SJSA1 (cell line): ENCODE measurements around the gene CTNNA2. TPM values are rescaled to one million over a fixed set of nuclear protein-coding genes. Genes with fewer than 3 reads are reported as not detected.

Experiments used
- DNase-seq, 2 experiments: peaks; one replicate each; pipeline ENCODE4 v3.0.0-alpha.2; 2015 to 2020; ENCODE audit warnings: low spot score in 2 of 2, low read depth in 1 of 2
- H3K27ac ChIP-seq: fragments of 250-450 bp; sonication (Bioruptor Pico); 2 replicates; pipeline ENCODE4 v1.5.1; 2020; ENCODE audit warnings: mild to moderate bottlenecking, moderate library complexity
- H3K27me3 ChIP-seq: fragments of 250-450 bp; sonication (Bioruptor Pico); replicated peaks from 2 replicates; pipeline ENCODE4 v1.5.1; 2020; ENCODE audit warnings: mild to moderate bottlenecking, moderate library complexity
- H3K36me3 ChIP-seq: fragments of 250-450 bp; sonication (Bioruptor Pico); 2 replicates; pipeline ENCODE4 v1.5.1; 2020; ENCODE audit warnings: mild to moderate bottlenecking
- H3K4me1 ChIP-seq: fragments of 250-450 bp; sonication (Bioruptor Pico); replicated peaks from 2 replicates; pipeline ENCODE4 v1.6.1; 2021; ENCODE audit warnings: mild to moderate bottlenecking
- H3K4me3 ChIP-seq: fragments of 250-450 bp; sonication (Bioruptor Pico); 2 replicates; pipeline ENCODE4 v1.5.1; 2020; ENCODE audit warnings: mild to moderate bottlenecking
- H3K9me3 ChIP-seq: fragments of 250-450 bp; sonication (Bioruptor Pico); replicated peaks from 2 replicates; pipeline ENCODE4 v1.5.1; 2020; ENCODE audit warnings: mild to moderate bottlenecking
- total RNA-seq: library from RNA; depleted of rRNA; stranded (reverse); fragments of >200 nt; shearing (Covaris generic); gene quantifications from 2 replicates; pipeline ENCODE4 v1.2.3, GENCODE V29; 2014

The CTNNA2 gene
- total RNA-seq, 1 experiment from 2014 or later, result not detected

DNA sequence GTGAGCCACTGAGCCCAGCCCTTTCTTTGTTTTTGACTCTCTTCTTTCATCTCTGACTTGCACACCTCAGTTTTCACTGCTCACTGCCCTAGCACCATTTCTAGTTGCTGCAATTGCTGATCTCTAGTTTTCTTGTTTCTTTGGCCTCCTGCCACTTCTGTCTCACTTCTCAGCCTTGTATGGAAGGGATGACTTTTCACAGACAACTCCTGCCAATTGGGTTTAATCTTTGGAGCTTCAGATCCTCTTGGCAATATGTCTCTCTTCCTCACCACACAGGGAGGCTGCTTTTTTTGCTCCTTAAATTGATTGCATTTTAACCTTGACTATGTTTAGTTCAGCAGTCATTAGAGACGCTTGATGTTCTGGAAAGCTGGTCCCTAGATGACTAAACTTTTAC lies 323.1 kb downstream of the CTNNA2 start:
- Histone ChIP-seq H3K27me3 (no peaks in the 10 kb centered on the region), H3K9me3 (no peaks in the 10 kb centered on the region), H3K4me3 (no peak overlapping the region), H3K36me3 (no peaks in the 10 kb centered on the region), H3K4me1 (no peaks in the 10 kb centered on the region), H3K27ac (no peak overlapping the region)
- DNase-seq, result no peak

DNA sequence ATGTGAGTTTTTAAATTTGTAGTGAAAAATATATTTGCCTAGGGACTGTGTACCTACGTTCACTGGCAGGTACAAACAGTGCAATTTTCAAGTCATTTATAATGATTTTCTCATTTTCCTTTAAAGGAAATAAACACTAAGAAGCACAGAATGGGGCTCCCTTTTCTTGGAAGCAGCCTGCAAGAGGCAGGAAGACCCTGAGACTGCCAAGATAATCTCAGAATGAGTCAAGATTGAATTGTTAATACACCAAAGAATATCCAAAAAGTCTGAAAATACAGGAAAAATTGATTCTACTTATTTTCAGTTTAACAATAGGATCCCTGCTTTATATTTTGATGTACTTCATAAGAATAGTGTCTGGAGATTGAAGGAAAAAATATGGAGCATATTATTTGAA lies 331.2 kb downstream of the CTNNA2 start:
- H3K36me3 ChIP-seq, result no peaks in the 10 kb centered on the region
- H3K27me3 ChIP-seq, result no peaks in the 10 kb centered on the region
- H3K9me3 ChIP-seq, result no peaks in the 10 kb centered on the region
- DNase-seq, result no peak
- H3K27ac ChIP-seq, result no peak overlapping the region
- H3K4me3 ChIP-seq, result no peak overlapping the region
- H3K4me1 ChIP-seq, result no peaks in the 10 kb centered on the region

DNA sequence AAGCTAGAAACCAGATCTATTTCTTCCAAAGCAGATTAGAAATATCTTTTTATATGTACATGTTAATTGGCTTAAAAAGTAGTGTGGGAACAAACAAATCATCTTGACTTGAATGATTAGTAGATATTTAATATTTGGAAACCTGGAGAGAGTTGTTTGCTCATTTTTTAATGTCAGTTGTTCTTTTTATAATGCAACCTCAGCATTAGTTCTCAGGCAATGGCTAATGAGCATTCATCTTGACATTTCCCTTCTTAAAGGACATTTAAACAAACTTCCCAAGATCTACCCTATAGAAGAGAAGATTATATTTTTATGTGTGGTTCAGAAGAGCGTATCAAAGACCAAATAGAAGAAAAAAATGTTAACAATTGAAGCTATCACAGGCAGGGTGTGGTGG lies 334.0 kb downstream of the CTNNA2 start:
- Histone ChIP-seq H3K9me3 (no peaks in the 10 kb centered on the region), H3K4me3 (no peak overlapping the region), H3K4me1 (no peaks in the 10 kb centered on the region), H3K36me3 (no peaks in the 10 kb centered on the region), H3K27me3 (no peaks in the 10 kb centered on the region), H3K27ac (no peak overlapping the region)
- no peak for DNase-seq

DNA sequence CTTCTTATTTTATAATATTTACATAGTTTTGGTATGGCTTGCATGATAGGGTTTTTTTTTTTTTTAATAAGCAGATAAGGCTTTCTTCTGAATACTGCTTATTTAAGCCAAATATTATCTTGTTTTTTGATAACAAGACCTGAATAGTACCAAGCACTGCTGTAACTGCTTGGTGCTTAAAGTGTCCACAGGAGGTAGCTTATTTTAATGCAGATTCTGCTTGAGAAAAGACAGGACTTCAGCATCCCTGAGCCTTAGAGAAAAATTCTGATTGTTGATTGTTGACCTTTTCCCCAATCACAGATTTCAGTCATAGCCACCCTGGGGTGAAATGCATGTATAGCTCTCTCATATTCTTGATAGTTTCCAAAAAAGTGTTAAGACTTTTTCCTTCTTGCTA lies 336.4 kb downstream of the CTNNA2 start:
- Histone ChIP-seq H3K4me1 (no peaks in the 10 kb centered on the region), H3K27me3 (no peaks in the 10 kb centered on the region), H3K36me3 (no peaks in the 10 kb centered on the region), H3K9me3 (no peaks in the 10 kb centered on the region), H3K4me3 (no peak overlapping the region), H3K27ac (no peak overlapping the region)
- no peak for DNase-seq

DNA sequence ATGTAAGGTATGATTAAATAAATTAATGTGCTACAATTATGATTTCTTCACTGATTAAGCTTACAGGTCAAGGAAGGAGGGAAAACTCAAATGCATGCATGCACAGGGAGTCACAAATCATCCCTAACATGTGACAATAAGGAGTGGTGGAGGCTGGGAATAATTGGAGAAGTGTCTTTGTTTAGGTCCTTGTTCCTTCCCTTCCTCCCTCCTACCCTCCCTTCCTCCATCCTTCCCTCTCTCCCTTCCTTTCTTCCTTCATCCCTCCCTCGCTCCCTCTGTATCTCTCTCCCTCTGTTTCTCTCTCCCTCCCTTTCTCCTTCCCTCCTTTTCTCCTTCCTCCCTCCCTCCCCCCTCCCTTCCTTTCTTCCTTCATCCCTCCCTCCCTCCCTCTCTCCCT lies 337.1 kb downstream of the CTNNA2 start:
- no peaks in the 10 kb centered on the region for H3K9me3 ChIP-seq

DNA sequence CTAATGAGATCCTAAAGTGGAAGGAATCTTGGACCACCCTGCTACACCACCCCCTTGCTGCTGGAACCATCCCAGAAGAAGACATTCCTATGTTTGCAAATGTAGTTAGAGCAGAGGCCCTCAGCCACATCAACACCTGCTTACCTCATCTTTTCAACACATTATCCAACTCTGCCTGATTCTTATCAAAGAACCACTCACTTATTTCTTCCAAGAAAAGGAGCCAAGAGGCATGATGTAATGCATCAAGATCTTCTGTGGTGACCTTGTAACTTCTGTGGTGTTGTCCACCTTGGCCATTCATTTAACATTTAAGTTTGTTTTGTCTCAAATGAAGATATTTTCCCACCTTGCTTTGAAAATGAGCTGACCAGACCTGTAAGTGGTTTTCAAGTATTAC lies 338.1 kb downstream of the CTNNA2 start:
- DNase-seq, result no peak
- Histone ChIP-seq H3K4me1 (no peaks in the 10 kb centered on the region), H3K27me3 (0 out of 2 replicates have a peak, but pooled peaks cover 2% of the 10 kb centered on the region), H3K36me3 (no peaks in the 10 kb centered on the region), H3K4me3 (no peak overlapping the region), H3K27ac (no peak overlapping the region), H3K9me3 (no peaks in the 10 kb centered on the region)

More for the DNA sequence above, 337.1 kb downstream of the CTNNA2 start:
- Histone ChIP-seq H3K4me3 (no peak overlapping the region), H3K27me3 (no peaks in the 10 kb centered on the region), H3K27ac (no peak overlapping the region), H3K36me3 (no peaks in the 10 kb centered on the region), H3K4me1 (no peaks in the 10 kb centered on the region)
- no peak for DNase-seq

DNA sequence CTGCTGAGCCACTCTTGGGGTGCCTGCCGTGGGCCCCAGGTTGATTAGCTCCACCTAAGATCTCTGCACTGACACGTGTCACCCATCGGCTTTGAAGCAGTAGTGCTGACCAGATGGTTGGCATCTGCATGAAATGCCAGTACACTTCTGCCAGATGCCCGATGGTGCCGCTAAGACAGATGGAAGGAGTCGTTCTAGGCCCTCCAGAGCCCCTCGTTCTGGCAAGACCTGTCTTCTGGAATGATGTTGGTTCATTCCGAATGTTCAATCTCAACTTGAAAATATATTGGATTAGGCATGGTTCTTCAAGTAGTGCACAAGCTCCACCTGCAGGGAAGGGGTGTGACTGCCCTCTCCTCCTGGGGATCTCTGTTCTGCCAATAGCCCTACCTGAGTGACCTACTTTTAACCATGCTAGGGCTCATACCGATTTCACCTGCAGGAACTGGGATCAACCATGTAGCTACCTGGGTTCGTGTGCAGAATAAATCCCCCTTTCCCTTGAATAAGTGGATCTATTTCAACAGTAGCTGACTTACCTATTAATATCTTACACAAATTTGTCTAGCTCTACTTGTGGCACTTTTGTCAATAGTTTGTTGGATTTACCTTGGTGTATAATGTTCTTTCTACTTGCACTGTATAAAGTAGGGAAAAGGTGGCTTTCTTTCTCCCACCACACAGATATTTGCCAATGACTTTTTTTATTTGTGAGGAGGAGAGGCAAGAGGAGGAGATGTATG lies 342.6 kb downstream of the CTNNA2 start:
- Histone ChIP-seq H3K9me3 (no peaks in the 10 kb centered on the region), H3K36me3 (no peaks in the 10 kb centered on the region), H3K27ac (no peak overlapping the region), H3K4me3 (no peak overlapping the region), H3K27me3 (0 out of 2 replicates have a peak, but pooled peaks cover 3% of the 10 kb centered on the region), H3K4me1 (no peaks in the 10 kb centered on the region)
- no peak for DNase-seq

DNA sequence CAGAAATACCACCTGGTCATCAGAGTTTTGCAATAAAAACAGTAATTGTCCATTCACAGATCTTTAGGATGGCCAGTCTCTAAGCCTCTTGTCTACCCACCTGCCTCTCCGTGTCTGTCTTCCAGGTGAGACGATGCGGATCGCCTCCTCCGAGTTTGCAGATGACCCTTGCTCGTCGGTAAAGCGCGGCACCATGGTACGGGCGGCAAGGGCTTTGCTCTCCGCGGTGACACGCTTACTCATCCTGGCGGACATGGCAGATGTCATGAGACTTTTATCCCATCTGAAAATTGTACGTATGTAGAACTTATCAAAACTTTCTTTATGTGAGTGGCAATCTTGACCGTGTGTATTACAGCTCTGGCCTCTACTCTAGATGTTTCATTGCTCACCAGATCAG lies 345.0 kb downstream of the CTNNA2 start:
- no peak overlapping the region for H3K27ac ChIP-seq
- no peaks in the 10 kb centered on the region for H3K36me3 ChIP-seq
- no peaks in the 10 kb centered on the region for H3K4me1 ChIP-seq

DNA sequence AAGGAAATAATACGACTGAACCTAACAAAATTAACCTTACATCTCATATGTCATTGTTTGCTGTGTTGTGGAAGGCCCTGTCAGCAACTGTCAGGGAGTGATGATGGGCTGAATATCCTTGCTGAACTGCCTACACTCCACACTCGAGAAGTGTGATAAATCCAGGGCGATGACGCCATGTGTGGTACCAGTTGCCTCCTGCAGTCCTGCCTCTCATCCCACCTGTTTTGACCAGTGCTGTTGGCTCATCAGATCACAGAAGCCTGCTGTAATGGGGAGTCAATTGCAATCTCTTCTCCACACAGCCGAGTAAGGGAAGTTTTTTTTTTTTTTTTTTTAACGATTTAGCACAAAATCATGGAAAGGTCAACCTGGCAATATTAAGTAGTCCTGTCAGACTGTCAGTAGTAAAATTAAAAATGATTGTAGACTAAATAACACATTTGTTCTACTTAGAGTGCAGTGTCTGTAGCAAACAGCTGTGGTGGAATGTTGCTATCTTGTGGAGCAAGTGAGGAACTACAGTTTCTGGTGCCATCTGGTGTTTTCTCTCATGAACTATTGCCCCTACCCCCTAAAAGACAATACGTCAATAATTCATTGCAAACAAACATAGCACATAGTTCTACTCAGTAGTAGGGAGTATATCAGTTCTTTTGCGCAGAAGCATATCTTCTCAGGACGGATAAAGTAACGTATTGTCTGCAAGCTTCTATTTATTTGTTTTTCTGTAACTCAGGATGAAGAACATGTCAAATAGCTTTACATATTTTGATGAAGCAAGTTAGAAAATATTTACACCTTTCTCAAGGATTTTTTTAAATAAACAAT lies 347.6 kb downstream of the CTNNA2 start:
- H3K4me3 ChIP-seq, result no peak overlapping the region
- no peak overlapping the region for H3K27ac ChIP-seq
- no peaks in the 10 kb centered on the region for H3K36me3 ChIP-seq
- DNase-seq, result peak in 1 of 2 experiments; percentile 9
- H3K9me3 ChIP-seq, result no peaks in the 10 kb centered on the region
- no peaks in the 10 kb centered on the region for H3K4me1 ChIP-seq
- H3K27me3 ChIP-seq, result 0 out of 2 replicates have a peak, but pooled peaks cover 3% of the 10 kb centered on the region

More for the DNA sequence above, 345.0 kb downstream of the CTNNA2 start:
- H3K4me3 ChIP-seq, result no peak overlapping the region
- no peak for DNase-seq
- 0 out of 2 replicates have a peak, but pooled peaks cover 3% of the 10 kb centered on the region for H3K27me3 ChIP-seq
- H3K9me3 ChIP-seq, result no peaks in the 10 kb centered on the region

DNA sequence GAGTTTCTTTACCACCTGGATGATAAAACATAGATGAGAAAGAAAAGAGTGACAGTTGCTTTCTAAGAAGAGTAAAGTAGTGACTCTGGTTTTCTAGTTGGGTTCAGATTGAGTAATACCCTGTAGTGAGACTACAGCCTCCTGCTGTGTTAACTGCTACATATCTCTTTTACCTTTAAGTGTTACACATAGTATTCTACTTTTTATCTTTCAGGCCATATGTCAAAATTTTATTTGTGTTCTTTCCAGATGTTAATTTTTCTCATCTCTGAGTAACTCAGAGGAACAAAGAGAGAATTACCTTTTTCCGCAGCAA lies 348.2 kb downstream of the CTNNA2 start:
- Histone ChIP-seq H3K36me3 (no peaks in the 10 kb centered on the region), H3K4me3 (no peak overlapping the region), H3K27me3 (no peaks in the 10 kb centered on the region), H3K4me1 (no peaks in the 10 kb centered on the region), H3K27ac (no peak overlapping the region), H3K9me3 (no peaks in the 10 kb centered on the region)
- DNase-seq, result no peak

DNA sequence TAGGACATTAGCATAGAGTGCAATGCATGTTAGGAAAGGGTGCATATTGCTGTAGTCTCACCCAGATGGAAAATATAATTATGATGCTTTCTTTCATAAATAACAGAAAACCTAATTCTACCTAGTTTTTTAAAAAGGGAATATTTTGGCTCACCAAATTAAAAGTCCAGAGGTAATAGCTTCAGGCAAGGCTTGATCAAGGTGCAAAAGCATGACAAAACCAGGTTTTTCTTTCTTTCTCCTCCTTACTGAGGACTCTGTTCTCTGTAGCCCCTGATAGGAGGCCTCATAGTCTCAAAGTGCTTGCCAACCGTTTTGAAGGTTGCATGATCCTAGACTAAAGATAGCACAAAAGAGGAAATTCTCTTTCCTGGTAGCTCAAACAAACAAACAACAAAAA lies 349.9 kb downstream of the CTNNA2 start:
- no peak overlapping the region for H3K27ac ChIP-seq
- H3K27me3 ChIP-seq, result peaks cover 3% of the 10 kb centered on the region; the same call in 1 of the 2 replicates

DNA sequence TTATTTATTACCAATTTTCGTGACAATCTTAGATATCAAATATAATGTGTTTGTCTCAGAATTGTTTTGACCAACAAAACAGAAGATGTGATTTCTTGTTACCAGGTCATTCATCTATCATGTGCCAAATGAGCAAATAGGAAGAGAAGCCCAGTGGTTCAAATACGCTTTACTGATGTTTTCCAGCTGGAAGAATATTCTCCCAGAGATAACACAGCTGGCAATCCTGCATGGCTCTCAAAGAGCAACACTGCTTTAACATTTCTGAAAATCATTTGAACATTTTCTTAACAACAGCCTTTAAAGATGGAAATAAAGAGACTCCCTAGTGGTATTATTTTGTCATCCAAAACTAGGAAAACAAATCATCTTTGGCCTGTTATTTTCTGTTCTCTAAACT lies 359.8 kb downstream of the CTNNA2 start:
- H3K9me3 ChIP-seq, result no peaks in the 10 kb centered on the region
- H3K4me3 ChIP-seq, result no peak overlapping the region
- no peaks in the 10 kb centered on the region for H3K36me3 ChIP-seq
- no peaks in the 10 kb centered on the region for H3K4me1 ChIP-seq
- H3K27ac ChIP-seq, result no peak overlapping the region
- no peak for DNase-seq
- no peaks in the 10 kb centered on the region for H3K27me3 ChIP-seq

More for the DNA sequence above, 349.9 kb downstream of the CTNNA2 start:
- Histone ChIP-seq H3K4me1 (no peaks in the 10 kb centered on the region), H3K4me3 (no peak overlapping the region), H3K36me3 (no peaks in the 10 kb centered on the region), H3K9me3 (no peaks in the 10 kb centered on the region)
- no peak for DNase-seq

DNA sequence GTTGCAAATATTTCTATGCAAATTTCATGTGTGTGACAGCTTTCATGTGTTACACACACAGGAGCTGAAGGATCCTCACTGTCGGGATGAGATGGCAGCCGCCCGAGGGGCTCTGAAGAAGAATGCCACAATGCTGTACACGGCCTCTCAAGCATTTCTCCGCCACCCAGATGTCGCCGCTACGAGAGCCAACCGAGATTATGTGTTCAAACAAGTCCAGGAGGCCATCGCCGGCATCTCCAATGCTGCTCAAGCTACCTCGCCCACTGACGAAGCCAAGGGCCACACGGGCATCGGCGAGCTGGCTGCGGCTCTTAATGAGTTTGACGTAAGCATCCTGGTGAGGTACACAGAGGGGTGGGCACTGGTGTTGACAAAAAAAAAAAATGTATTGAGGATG lies 361.2 kb downstream of the CTNNA2 start:
- Histone ChIP-seq H3K27ac (no peak overlapping the region), H3K4me3 (no peak overlapping the region), H3K27me3 (no peaks in the 10 kb centered on the region), H3K4me1 (no peaks in the 10 kb centered on the region), H3K36me3 (no peaks in the 10 kb centered on the region), H3K9me3 (no peaks in the 10 kb centered on the region)
- no peak for DNase-seq

DNA sequence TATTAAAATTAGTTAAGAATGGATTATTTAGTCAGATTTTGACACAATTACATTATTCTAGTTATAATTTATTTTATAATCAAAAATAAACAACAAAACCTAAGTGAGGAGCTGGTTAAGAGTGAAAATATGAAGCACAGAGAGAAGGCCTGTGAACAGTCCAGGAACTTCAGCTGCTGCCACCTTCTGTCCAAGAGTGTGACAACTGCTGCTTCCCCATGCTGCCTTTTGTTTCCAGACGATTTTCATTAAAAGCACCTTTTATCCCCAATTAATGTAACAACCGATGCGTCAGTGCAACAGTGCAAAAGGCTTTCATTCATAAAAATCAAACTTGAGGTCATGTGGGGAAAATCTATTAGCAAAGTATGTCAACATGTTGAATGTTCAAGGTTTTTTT lies 363.6 kb downstream of the CTNNA2 start:
- H3K36me3 ChIP-seq, result no peaks in the 10 kb centered on the region
- no peaks in the 10 kb centered on the region for H3K9me3 ChIP-seq
- H3K4me3 ChIP-seq, result no peak overlapping the region
- no peaks in the 10 kb centered on the region for H3K4me1 ChIP-seq
- no peak for DNase-seq
- no peaks in the 10 kb centered on the region for H3K27me3 ChIP-seq
- no peak overlapping the region for H3K27ac ChIP-seq
